Mucosa of stomach (tissue), 1 donor: ENCODE measurements around the gene PALLD.

Experiments
- H3K27me3 ChIP-seq: one replicate; pipeline ENCODE4 v1.7.0; 2013; ENCODE audit warnings: mild to moderate bottlenecking, low read length; ENCODE audit not compliant: control insufficient read depth, insufficient read depth
- H3K36me3 ChIP-seq: one replicate; pipeline ENCODE4 v1.7.0; 2013; ENCODE audit warnings: low read length; ENCODE audit not compliant: control insufficient read depth, insufficient read depth
- H3K4me1 ChIP-seq: one replicate; pipeline ENCODE4 v1.7.0; 2013; ENCODE audit warnings: mild to moderate bottlenecking, low read length; ENCODE audit not compliant: control insufficient read depth, insufficient read depth
- H3K4me3 ChIP-seq: one replicate; pipeline ENCODE4 v1.7.0; 2013; ENCODE audit warnings: low read length
- H3K9ac ChIP-seq: one replicate; pipeline ENCODE4 v1.7.0; 2013; ENCODE audit warnings: mild to moderate bottlenecking, low read length, moderate library complexity
- H3K9me3 ChIP-seq: one replicate; pipeline ENCODE4 v1.7.0; 2013; ENCODE audit warnings: mild to moderate bottlenecking, low read length, moderate library complexity; ENCODE audit not compliant: control insufficient read depth
- donor health status: Pancreatic carcinoma.

PALLD gene

GRCh38 chr4:168534535-168534934 lies 37.7 kb downstream of the PALLD start:
- no peaks in the 10 kb centered on the region for H3K36me3 ChIP-seq
- H3K4me1 ChIP-seq: no peaks in the 10 kb centered on the region
- H3K9ac ChIP-seq: no peak overlapping the region

GRCh38 chr4:168535689-168536088 lies 38.8 kb downstream of the PALLD start:
- no peaks in the 10 kb centered on the region for H3K27me3 ChIP-seq
- H3K9me3 ChIP-seq: no peaks in the 10 kb centered on the region

More at GRCh38 chr4:168534535-168534934, 37.7 kb downstream of the PALLD start:
- Histone ChIP-seq H3K4me3 (no peak overlapping the region), H3K27me3 (no peaks in the 10 kb centered on the region), H3K9me3 (no peaks in the 10 kb centered on the region)

GRCh38 chr4:168536448-168536847 lies 39.6 kb downstream of the PALLD start:
- H3K36me3 ChIP-seq: no peaks in the 10 kb centered on the region
- no peaks in the 10 kb centered on the region for H3K9me3 ChIP-seq
- H3K4me1 ChIP-seq: no peaks in the 10 kb centered on the region
- H3K9ac ChIP-seq: no peak overlapping the region
- H3K27me3 ChIP-seq: no peaks in the 10 kb centered on the region
- no peak overlapping the region for H3K4me3 ChIP-seq

More at GRCh38 chr4:168535689-168536088, 38.8 kb downstream of the PALLD start:
- Histone ChIP-seq H3K4me3 (no peak overlapping the region), H3K36me3 (no peaks in the 10 kb centered on the region), H3K9ac (no peak overlapping the region), H3K4me1 (no peaks in the 10 kb centered on the region)

- no peaks in the 10 kb centered on the region for H3K9me3 ChIP-seq
- H3K27me3 ChIP-seq: no peaks in the 10 kb centered on the region
- H3K9ac ChIP-seq: no peak overlapping the region
- H3K4me1 ChIP-seq: no peaks in the 10 kb centered on the region
- no peaks in the 10 kb centered on the region for H3K36me3 ChIP-seq
- no peak overlapping the region for H3K4me3 ChIP-seq
Observed at GRCh38 chr4:168537086-168537485, 40.2 kb downstream of the PALLD start.

- Histone ChIP-seq H3K27me3 (no peaks in the 10 kb centered on the region), H3K4me3 (no peak overlapping the region), H3K4me1 (no peaks in the 10 kb centered on the region), H3K9me3 (no peaks in the 10 kb centered on the region), H3K9ac (no peak overlapping the region), H3K36me3 (no peaks in the 10 kb centered on the region)
Observed at GRCh38 chr4:168537571-168537970, 40.7 kb downstream of the PALLD start.

GRCh38 chr4:168538632-168539031 lies 41.8 kb downstream of the PALLD start:
- Histone ChIP-seq H3K9me3 (no peaks in the 10 kb centered on the region), H3K36me3 (no peaks in the 10 kb centered on the region), H3K27me3 (no peaks in the 10 kb centered on the region), H3K4me3 (no peak overlapping the region), H3K4me1 (no peaks in the 10 kb centered on the region), H3K9ac (no peak overlapping the region)

- Histone ChIP-seq H3K4me1 (no peaks in the 10 kb centered on the region), H3K4me3 (no peak overlapping the region), H3K36me3 (no peaks in the 10 kb centered on the region), H3K9me3 (no peaks in the 10 kb centered on the region), H3K27me3 (no peaks in the 10 kb centered on the region), H3K9ac (no peak overlapping the region)
Observed at GRCh38 chr4:168540086-168540485, 43.2 kb downstream of the PALLD start.

- no peak overlapping the region for H3K9ac ChIP-seq
- H3K27me3 ChIP-seq: no peaks in the 10 kb centered on the region
- no peak overlapping the region for H3K4me3 ChIP-seq
- H3K36me3 ChIP-seq: no peaks in the 10 kb centered on the region
- H3K4me1 ChIP-seq: no peaks in the 10 kb centered on the region
- H3K9me3 ChIP-seq: no peaks in the 10 kb centered on the region
Observed at GRCh38 chr4:168540503-168541265, 43.8 kb downstream of the PALLD start.

GRCh38 chr4:168541266-168541953 lies 44.6 kb downstream of the PALLD start:
- H3K9me3 ChIP-seq: no peaks in the 10 kb centered on the region
- no peaks in the 10 kb centered on the region for H3K4me1 ChIP-seq
- no peaks in the 10 kb centered on the region for H3K27me3 ChIP-seq
- H3K36me3 ChIP-seq: no peaks in the 10 kb centered on the region
- no peak overlapping the region for H3K9ac ChIP-seq
- no peak overlapping the region for H3K4me3 ChIP-seq

GRCh38 chr4:168549143-168549542 lies 52.3 kb downstream of the PALLD start:
- H3K4me3 ChIP-seq: no peak overlapping the region
- H3K4me1 ChIP-seq: no peaks in the 10 kb centered on the region
- no peaks in the 10 kb centered on the region for H3K36me3 ChIP-seq
- H3K9me3 ChIP-seq: no peaks in the 10 kb centered on the region
- no peak overlapping the region for H3K9ac ChIP-seq
- H3K27me3 ChIP-seq: no peaks in the 10 kb centered on the region

- no peaks in the 10 kb centered on the region for H3K4me1 ChIP-seq
- no peaks in the 10 kb centered on the region for H3K9me3 ChIP-seq
- no peaks in the 10 kb centered on the region for H3K27me3 ChIP-seq
- H3K4me3 ChIP-seq: no peak overlapping the region
- no peaks in the 10 kb centered on the region for H3K36me3 ChIP-seq
- H3K9ac ChIP-seq: no peak overlapping the region
Observed at GRCh38 chr4:168550064-168550766, 53.4 kb downstream of the PALLD start.

GRCh38 chr4:168551211-168551610 lies 54.4 kb downstream of the PALLD start:
- no peak overlapping the region for H3K9ac ChIP-seq
- H3K9me3 ChIP-seq: no peaks in the 10 kb centered on the region
- H3K27me3 ChIP-seq: no peaks in the 10 kb centered on the region
- H3K36me3 ChIP-seq: no peaks in the 10 kb centered on the region
- no peak overlapping the region for H3K4me3 ChIP-seq
- no peaks in the 10 kb centered on the region for H3K4me1 ChIP-seq
